ENCODE measurements around the gene FMNL2.

Gene FMNL2

GRCh38 chr2:152562198-152562884 is 227.4 kb downstream of the FMNL2 start:
- no peak overlapping the region for H3K4me3 ChIP-seq (ENCODE audit: insufficient read depth, low read length, poor library complexity, severe bottlenecking)
- no peak overlapping the region for H2AFZ ChIP-seq (ENCODE audit: low read depth, low read length, severe bottlenecking)
- no peaks in the 10 kb centered on the region for H3F3A ChIP-seq (ENCODE audit: insufficient read depth)
- H3K4me2 ChIP-seq (ENCODE audit: low read depth, low read length, poor library complexity, severe bottlenecking) = no peak overlapping the region
- H3K36me3 ChIP-seq (ENCODE audit: low read length) = no peaks in the 10 kb centered on the region
- H3K9ac ChIP-seq (ENCODE audit: low read length) = no peak overlapping the region
- no peak overlapping the region for H3K27ac ChIP-seq (ENCODE audit: low read depth, low read length)
- TF ChIP-seq CTCF (IDR thresholded peaks at IDR 0.05; ENCODE audit: insufficient read depth, low read length, poor library complexity, severe bottlenecking) = no peak
- no peak for TF ChIP-seq EZH2phosphoT487 (conservative IDR thresholded peaks at IDR 0.05; ENCODE audit: low read length)
- no peaks in the 10 kb centered on the region for H4K20me1 ChIP-seq (ENCODE audit: low read depth, low read length)
- H3K9me3 ChIP-seq (ENCODE audit: insufficient read depth, low read length) = no peaks in the 10 kb centered on the region
- H3K79me2 ChIP-seq (ENCODE audit: insufficient read depth, low read length) = no peaks in the 10 kb centered on the region
- no peaks in the 10 kb centered on the region for H3K9me2 ChIP-seq (replicated peaks; ENCODE audit: insufficient read depth, low read length)
- no peaks in the 10 kb centered on the region for H3K27me3 ChIP-seq (ENCODE audit: low read length)

GRCh38 chr2:152563764-152564163 is 228.8 kb downstream of the FMNL2 start:
- H3K9me2 ChIP-seq (replicated peaks; ENCODE audit: insufficient read depth, low read length) = no peaks in the 10 kb centered on the region
- no peak overlapping the region for H3K4me3 ChIP-seq (ENCODE audit: insufficient read depth, low read length, poor library complexity, severe bottlenecking)
- no peak overlapping the region for H3K4me2 ChIP-seq (ENCODE audit: low read depth, low read length, poor library complexity, severe bottlenecking)
- H4K20me1 ChIP-seq (ENCODE audit: low read depth, low read length) = no peaks in the 10 kb centered on the region
- no peaks in the 10 kb centered on the region for H3K79me2 ChIP-seq (ENCODE audit: insufficient read depth, low read length)
- H3K9ac ChIP-seq (ENCODE audit: low read length) = no peak overlapping the region
- no peaks in the 10 kb centered on the region for H3F3A ChIP-seq (ENCODE audit: insufficient read depth)
- no peak overlapping the region for H2AFZ ChIP-seq (ENCODE audit: low read depth, low read length, severe bottlenecking)
- no peaks in the 10 kb centered on the region for H3K9me3 ChIP-seq (ENCODE audit: insufficient read depth, low read length)
- no peak overlapping the region for H3K27ac ChIP-seq (ENCODE audit: low read depth, low read length)
- no peaks in the 10 kb centered on the region for H3K36me3 ChIP-seq (ENCODE audit: low read length)
- TF ChIP-seq CTCF (IDR thresholded peaks at IDR 0.05; ENCODE audit: insufficient read depth, low read length, poor library complexity, severe bottlenecking) (no peak), EZH2phosphoT487 (conservative IDR thresholded peaks at IDR 0.05; ENCODE audit: low read length) (no peak)
- no peaks in the 10 kb centered on the region for H3K27me3 ChIP-seq (ENCODE audit: low read length)

GRCh38 chr2:152564754-152565551 is 230.0 kb downstream of the FMNL2 start:
- Histone ChIP-seq H3K9me2 (replicated peaks; ENCODE audit: insufficient read depth, low read length) (no peaks in the 10 kb centered on the region), H3K27me3 (ENCODE audit: low read length) (no peaks in the 10 kb centered on the region), H3K4me2 (ENCODE audit: low read depth, low read length, poor library complexity, severe bottlenecking) (no peak overlapping the region), H4K20me1 (ENCODE audit: low read depth, low read length) (no peaks in the 10 kb centered on the region), H2AFZ (ENCODE audit: low read depth, low read length, severe bottlenecking) (no peak overlapping the region), H3K9ac (ENCODE audit: low read length) (no peak overlapping the region), H3F3A (ENCODE audit: insufficient read depth) (no peaks in the 10 kb centered on the region), H3K79me2 (ENCODE audit: insufficient read depth, low read length) (no peaks in the 10 kb centered on the region), H3K9me3 (ENCODE audit: insufficient read depth, low read length) (no peaks in the 10 kb centered on the region), H3K36me3 (ENCODE audit: low read length) (no peaks in the 10 kb centered on the region), H3K4me3 (ENCODE audit: insufficient read depth, low read length, poor library complexity, severe bottlenecking) (no peak overlapping the region), H3K27ac (ENCODE audit: low read depth, low read length) (no peak overlapping the region)
- TF ChIP-seq CTCF (IDR thresholded peaks at IDR 0.05; ENCODE audit: insufficient read depth, low read length, poor library complexity, severe bottlenecking) = no peak
- TF ChIP-seq EZH2phosphoT487 (conservative IDR thresholded peaks at IDR 0.05; ENCODE audit: low read length) = no peak

All from SU-DHL-6 (cell line).